ENCODE results near the gene TMEM108.

Gene TMEM108

DNA sequence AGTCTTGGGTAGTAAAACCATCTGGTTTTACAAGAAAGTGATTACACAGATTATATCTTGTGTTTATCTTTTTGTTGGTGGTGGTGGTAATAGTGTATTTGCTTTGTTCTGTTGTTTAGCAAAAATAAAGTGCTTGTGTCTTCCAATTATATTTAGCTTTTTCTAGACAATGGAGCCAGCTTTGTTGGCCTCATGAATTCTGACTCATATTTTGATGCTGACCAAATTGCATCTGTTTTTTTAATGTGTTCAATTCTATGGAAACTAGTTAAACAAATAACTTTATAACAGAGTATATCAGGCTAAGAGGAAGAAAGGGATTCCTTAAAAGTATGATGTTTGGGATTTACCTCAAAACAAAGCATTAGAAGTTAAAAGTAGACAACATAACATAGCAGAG, 292.3 kb downstream of the TMEM108 start:
- Histone ChIP-seq H3K36me3 (ENCODE audit: control insufficient read depth, insufficient read depth, low read length) (no peaks in the 10 kb centered on the region), H3K9ac (ENCODE audit: low read length) (no peak overlapping the region), H3K4me3 (ENCODE audit: low read depth, low read length) (no peak overlapping the region), H3K27ac (ENCODE audit: low read depth, low read length) (no peak overlapping the region), H3K4me1 (ENCODE audit: control insufficient read depth, insufficient read depth, low read length) (no peaks in the 10 kb centered on the region), H3K27me3 (ENCODE audit: control insufficient read depth, insufficient read depth, low read length) (no peaks in the 10 kb centered on the region), H3K9me3 (ENCODE audit: control insufficient read depth, insufficient read depth, low read depth, low read length) (no peaks in the 10 kb centered on the region)

DNA sequence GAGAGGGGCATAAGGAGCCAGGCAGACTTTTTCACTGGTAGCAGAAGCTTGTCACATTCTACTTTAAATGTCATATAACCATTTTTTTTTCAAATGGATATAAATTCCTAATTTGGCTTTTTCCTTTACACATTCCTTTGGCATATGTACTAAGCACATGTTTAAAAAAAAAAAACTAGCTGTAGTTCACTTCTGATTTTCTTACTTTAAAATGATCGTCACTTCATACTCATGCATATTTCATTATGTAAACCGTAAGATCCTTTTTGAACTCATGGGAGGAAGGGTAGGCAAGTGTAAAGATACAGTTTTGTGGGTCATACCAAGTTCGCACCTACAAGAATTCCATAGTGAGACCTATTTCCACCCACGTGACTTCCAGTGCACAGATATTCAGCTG, 316.5 kb downstream of the TMEM108 start:
- H3K36me3 ChIP-seq (ENCODE audit: control insufficient read depth, insufficient read depth, low read length): no peaks in the 10 kb centered on the region
- H3K27me3 ChIP-seq (ENCODE audit: control insufficient read depth, insufficient read depth, low read length): no peaks in the 10 kb centered on the region
- H3K27ac ChIP-seq (ENCODE audit: low read depth, low read length): no peak overlapping the region
- no peak overlapping the region for H3K9ac ChIP-seq (ENCODE audit: low read length)
- H3K9me3 ChIP-seq (ENCODE audit: control insufficient read depth, insufficient read depth, low read depth, low read length): peaks cover 9% of the 10 kb centered on the region; the same call in 1 of the 2 replicates
- H3K4me1 ChIP-seq (ENCODE audit: control insufficient read depth, insufficient read depth, low read length): no peaks in the 10 kb centered on the region
- H3K4me3 ChIP-seq (ENCODE audit: low read depth, low read length): no peak overlapping the region

GRCh38 chr3:133360476-133360875, 322.3 kb downstream of the TMEM108 start:
- Histone ChIP-seq H3K36me3 (ENCODE audit: control insufficient read depth, insufficient read depth, low read length) (no peaks in the 10 kb centered on the region), H3K4me1 (ENCODE audit: control insufficient read depth, insufficient read depth, low read length) (no peaks in the 10 kb centered on the region), H3K27ac (ENCODE audit: low read depth, low read length) (no peak overlapping the region), H3K9ac (ENCODE audit: low read length) (no peak overlapping the region), H3K9me3 (ENCODE audit: control insufficient read depth, insufficient read depth, low read depth, low read length) (peaks cover 9% of the 10 kb centered on the region; the same call in 1 of the 2 replicates), H3K27me3 (ENCODE audit: control insufficient read depth, insufficient read depth, low read length) (no peaks in the 10 kb centered on the region), H3K4me3 (ENCODE audit: low read depth, low read length) (no peak overlapping the region)

DNA sequence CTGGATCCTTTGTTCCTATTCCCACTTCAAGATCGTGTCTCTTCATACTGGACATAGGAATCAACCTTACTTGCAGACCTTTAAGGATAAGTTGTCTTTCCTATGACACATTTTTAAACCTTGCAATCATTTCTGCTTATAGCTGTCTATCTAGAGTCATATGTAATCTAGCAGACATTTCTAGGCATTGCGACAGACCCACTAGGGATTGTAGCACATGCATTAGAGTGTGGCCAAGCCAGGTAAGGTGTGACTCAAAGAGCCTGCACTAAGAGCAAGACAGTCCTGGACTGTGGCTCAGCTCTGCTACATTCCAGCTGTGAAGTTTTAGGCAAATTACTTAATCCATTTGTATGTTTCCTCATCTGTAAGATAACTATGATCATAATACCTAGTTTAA, 322.8 kb downstream of the TMEM108 start:
- no peak overlapping the region for H3K27ac ChIP-seq (ENCODE audit: low read depth, low read length)
- H3K9ac ChIP-seq (ENCODE audit: low read length): no peak overlapping the region
- H3K36me3 ChIP-seq (ENCODE audit: control insufficient read depth, insufficient read depth, low read length): no peaks in the 10 kb centered on the region
- no peak overlapping the region for H3K4me3 ChIP-seq (ENCODE audit: low read depth, low read length)
- H3K27me3 ChIP-seq (ENCODE audit: control insufficient read depth, insufficient read depth, low read length): no peaks in the 10 kb centered on the region
- no peaks in the 10 kb centered on the region for H3K4me1 ChIP-seq (ENCODE audit: control insufficient read depth, insufficient read depth, low read length)
- H3K9me3 ChIP-seq (ENCODE audit: control insufficient read depth, insufficient read depth, low read depth, low read length): peaks cover 9% of the 10 kb centered on the region; the same call in 1 of the 2 replicates

GRCh38 chr3:133361435-133361834, 323.2 kb downstream of the TMEM108 start:
- H3K9ac ChIP-seq (ENCODE audit: low read length): no peak overlapping the region
- no peaks in the 10 kb centered on the region for H3K36me3 ChIP-seq (ENCODE audit: control insufficient read depth, insufficient read depth, low read length)
- no peak overlapping the region for H3K4me3 ChIP-seq (ENCODE audit: low read depth, low read length)
- H3K9me3 ChIP-seq (ENCODE audit: control insufficient read depth, insufficient read depth, low read depth, low read length): peaks cover 6% of the 10 kb centered on the region; the same call in 1 of the 2 replicates
- no peaks in the 10 kb centered on the region for H3K4me1 ChIP-seq (ENCODE audit: control insufficient read depth, insufficient read depth, low read length)
- no peak overlapping the region for H3K27ac ChIP-seq (ENCODE audit: low read depth, low read length)
- no peaks in the 10 kb centered on the region for H3K27me3 ChIP-seq (ENCODE audit: control insufficient read depth, insufficient read depth, low read length)

- Histone ChIP-seq H3K9me3 (ENCODE audit: control insufficient read depth, insufficient read depth, low read depth, low read length) (no peaks in the 10 kb centered on the region), H3K36me3 (ENCODE audit: control insufficient read depth, insufficient read depth, low read length) (no peaks in the 10 kb centered on the region), H3K4me3 (ENCODE audit: low read depth, low read length) (no peak overlapping the region), H3K27ac (ENCODE audit: low read depth, low read length) (no peak overlapping the region), H3K9ac (ENCODE audit: low read length) (no peak overlapping the region), H3K27me3 (ENCODE audit: control insufficient read depth, insufficient read depth, low read length) (no peaks in the 10 kb centered on the region), H3K4me1 (ENCODE audit: control insufficient read depth, insufficient read depth, low read length) (no peaks in the 10 kb centered on the region)
Measured at GRCh38 chr3:133362539-133362938, 324.3 kb downstream of the TMEM108 start.

DNA sequence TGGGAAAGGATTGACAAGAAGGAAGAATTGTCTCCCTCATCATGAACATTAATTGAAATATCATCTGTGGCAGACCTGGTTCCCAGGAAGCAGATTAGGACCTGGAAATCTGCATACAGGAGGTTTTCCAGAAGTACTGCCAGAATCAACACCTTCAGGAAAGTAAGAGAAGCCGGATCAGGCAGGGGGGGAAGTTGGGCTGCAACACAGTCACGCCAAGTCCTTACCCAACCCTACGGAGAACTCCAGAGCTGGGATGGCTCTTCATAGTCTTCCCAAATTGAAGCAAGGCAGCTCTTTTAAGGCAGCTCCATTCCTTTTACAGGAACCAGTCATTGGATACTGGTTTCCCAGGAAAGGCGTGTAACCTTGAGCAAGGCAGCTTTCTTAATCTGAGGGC, 326.5 kb downstream of the TMEM108 start:
- Histone ChIP-seq H3K27ac (ENCODE audit: low read depth, low read length) (no peak overlapping the region), H3K4me3 (ENCODE audit: low read depth, low read length) (no peak overlapping the region), H3K9ac (ENCODE audit: low read length) (no peak overlapping the region), H3K27me3 (ENCODE audit: control insufficient read depth, insufficient read depth, low read length) (no peaks in the 10 kb centered on the region), H3K36me3 (ENCODE audit: control insufficient read depth, insufficient read depth, low read length) (no peaks in the 10 kb centered on the region), H3K4me1 (ENCODE audit: control insufficient read depth, insufficient read depth, low read length) (no peaks in the 10 kb centered on the region), H3K9me3 (ENCODE audit: control insufficient read depth, insufficient read depth, low read depth, low read length) (no peaks in the 10 kb centered on the region)

DNA sequence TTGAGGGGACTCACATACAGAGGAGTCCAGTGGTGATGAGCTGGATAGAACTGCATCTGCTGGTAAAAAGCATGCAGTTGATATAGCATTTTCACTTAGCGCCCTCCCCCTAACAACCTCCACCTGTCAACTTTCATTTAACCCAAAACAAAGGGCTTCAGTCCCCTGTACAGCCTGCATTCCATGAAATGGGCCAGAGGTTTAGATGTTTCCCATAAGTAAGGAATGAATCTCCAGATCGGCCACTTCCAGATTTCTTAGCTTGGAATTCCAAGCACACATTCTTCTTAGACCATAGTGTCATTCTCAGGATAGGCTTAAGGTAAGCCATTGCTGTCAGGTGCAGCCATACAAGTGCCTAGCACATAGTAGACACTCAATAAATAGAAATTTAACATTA, 328.7 kb downstream of the TMEM108 start:
- Histone ChIP-seq H3K36me3 (ENCODE audit: control insufficient read depth, insufficient read depth, low read length) (no peaks in the 10 kb centered on the region), H3K27ac (ENCODE audit: low read depth, low read length) (no peak overlapping the region), H3K4me1 (ENCODE audit: control insufficient read depth, insufficient read depth, low read length) (no peaks in the 10 kb centered on the region), H3K9ac (ENCODE audit: low read length) (no peak overlapping the region), H3K4me3 (ENCODE audit: low read depth, low read length) (no peak overlapping the region), H3K27me3 (ENCODE audit: control insufficient read depth, insufficient read depth, low read length) (no peaks in the 10 kb centered on the region), H3K9me3 (ENCODE audit: control insufficient read depth, insufficient read depth, low read depth, low read length) (no peaks in the 10 kb centered on the region)

GRCh38 chr3:133367403-133367802, 329.2 kb downstream of the TMEM108 start:
- H3K4me1 ChIP-seq (ENCODE audit: control insufficient read depth, insufficient read depth, low read length): no peaks in the 10 kb centered on the region
- no peaks in the 10 kb centered on the region for H3K9me3 ChIP-seq (ENCODE audit: control insufficient read depth, insufficient read depth, low read depth, low read length)
- H3K4me3 ChIP-seq (ENCODE audit: low read depth, low read length): no peak overlapping the region
- H3K9ac ChIP-seq (ENCODE audit: low read length): no peak overlapping the region
- no peaks in the 10 kb centered on the region for H3K27me3 ChIP-seq (ENCODE audit: control insufficient read depth, insufficient read depth, low read length)
- no peaks in the 10 kb centered on the region for H3K36me3 ChIP-seq (ENCODE audit: control insufficient read depth, insufficient read depth, low read length)
- H3K27ac ChIP-seq (ENCODE audit: low read depth, low read length): no peak overlapping the region

DNA sequence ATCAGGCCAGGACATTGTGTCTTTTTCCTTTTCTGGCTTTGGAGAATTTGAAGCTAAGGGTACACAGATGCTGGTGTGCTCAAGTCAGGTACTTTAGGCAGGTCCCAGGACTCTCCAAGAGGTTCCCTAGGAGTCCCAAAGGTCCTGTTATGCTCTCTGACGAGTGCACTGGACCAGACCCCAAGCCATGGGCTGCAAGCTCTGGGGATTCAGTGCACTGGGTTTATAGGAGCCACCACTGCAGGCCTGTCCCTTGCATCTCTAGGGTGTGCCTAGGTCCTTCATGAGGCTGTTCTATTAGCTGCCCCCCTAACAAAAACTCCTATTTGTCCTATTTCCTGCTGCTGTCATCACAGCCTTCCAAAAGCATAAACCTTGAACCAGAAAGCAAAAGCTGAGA, 329.8 kb downstream of the TMEM108 start:
- H3K4me1 ChIP-seq (ENCODE audit: control insufficient read depth, insufficient read depth, low read length): no peaks in the 10 kb centered on the region
- no peaks in the 10 kb centered on the region for H3K36me3 ChIP-seq (ENCODE audit: control insufficient read depth, insufficient read depth, low read length)
- no peaks in the 10 kb centered on the region for H3K27me3 ChIP-seq (ENCODE audit: control insufficient read depth, insufficient read depth, low read length)
- H3K27ac ChIP-seq (ENCODE audit: low read depth, low read length): no peak overlapping the region
- H3K9me3 ChIP-seq (ENCODE audit: control insufficient read depth, insufficient read depth, low read depth, low read length): no peaks in the 10 kb centered on the region
- no peak overlapping the region for H3K9ac ChIP-seq (ENCODE audit: low read length)
- H3K4me3 ChIP-seq (ENCODE audit: low read depth, low read length): no peak overlapping the region

DNA sequence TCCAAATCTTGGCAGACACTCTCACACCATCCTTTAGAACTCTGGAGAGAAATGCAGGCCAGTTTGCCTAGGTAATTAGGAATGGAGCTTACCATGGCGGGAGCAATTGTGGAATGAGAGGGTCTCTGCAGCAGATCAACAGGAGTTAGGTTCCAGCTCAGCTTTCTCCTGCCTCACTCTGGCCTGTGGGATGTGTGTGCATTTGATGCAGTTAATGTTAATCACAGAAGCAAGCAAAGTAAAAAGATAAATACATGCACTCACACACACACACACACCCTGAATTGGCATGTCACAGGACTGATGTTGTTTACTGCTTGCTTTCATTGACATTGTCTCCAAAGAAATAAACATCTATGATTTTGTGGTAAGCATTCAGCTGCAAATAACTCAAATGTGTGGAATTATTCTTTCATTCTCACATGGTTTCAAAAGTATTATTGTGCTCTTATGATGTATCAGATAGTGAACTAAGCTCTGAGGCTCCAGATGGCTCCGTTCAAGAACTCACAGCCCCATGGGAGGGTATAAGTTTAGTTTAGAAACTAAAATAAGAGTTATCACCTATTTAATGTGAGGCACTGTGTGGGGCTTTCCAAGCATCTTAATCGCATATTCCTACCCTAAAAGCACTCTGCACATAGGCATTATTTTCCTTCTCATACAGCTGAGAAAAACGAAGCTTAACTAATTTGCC, 330.3 kb downstream of the TMEM108 start:
- no peaks in the 10 kb centered on the region for H3K27me3 ChIP-seq (ENCODE audit: control insufficient read depth, insufficient read depth, low read length)
- H3K4me1 ChIP-seq (ENCODE audit: control insufficient read depth, insufficient read depth, low read length): no peaks in the 10 kb centered on the region
- H3K27ac ChIP-seq (ENCODE audit: low read depth, low read length): no peak overlapping the region
- no peaks in the 10 kb centered on the region for H3K36me3 ChIP-seq (ENCODE audit: control insufficient read depth, insufficient read depth, low read length)
- H3K9me3 ChIP-seq (ENCODE audit: control insufficient read depth, insufficient read depth, low read depth, low read length): no peaks in the 10 kb centered on the region
- no peak overlapping the region for H3K4me3 ChIP-seq (ENCODE audit: low read depth, low read length)
- H3K9ac ChIP-seq (ENCODE audit: low read length): no peak overlapping the region

All from HUES6 (cell line).